Ramos (cell line): Measurements from ENCODE around the gene SV2C.

ENCODE experiments used
- in situ Hi-C: fragments of 300-500 bp; cut with MboI; formaldehyde crosslinking; loops from one replicate; pipeline ENCODE4 v1.14.3; 2022; ENCODE audit warnings: low sequenced_read_pairs; ENCODE audit not compliant: unreplicated experiment

The SV2C gene

GRCh38 chr5:76196886-76197489 lies 113.8 kb downstream of the SV2C start:
- in situ Hi-C loops = no loop called here

DNA sequence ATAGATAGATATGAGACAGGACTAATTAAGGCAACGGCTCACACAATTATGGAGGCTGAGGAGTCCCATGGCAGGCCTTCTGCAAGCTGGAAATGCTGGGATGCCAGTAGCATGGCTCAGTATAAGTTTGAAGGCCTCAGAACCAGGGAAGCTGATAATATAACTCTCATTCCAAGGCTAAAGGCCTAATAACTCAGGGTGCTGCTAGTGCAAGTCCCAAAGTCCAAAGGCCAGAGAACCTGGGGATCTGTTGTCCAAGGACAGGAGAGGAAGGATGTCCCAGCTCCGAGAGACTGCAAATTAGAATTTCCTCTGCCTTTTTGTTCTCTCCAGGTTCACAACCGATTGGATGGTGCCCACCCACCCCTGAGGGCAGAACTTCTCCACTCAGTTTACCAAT lies 114.5 kb downstream of the SV2C start:
- in situ Hi-C loops = no loop called here

DNA sequence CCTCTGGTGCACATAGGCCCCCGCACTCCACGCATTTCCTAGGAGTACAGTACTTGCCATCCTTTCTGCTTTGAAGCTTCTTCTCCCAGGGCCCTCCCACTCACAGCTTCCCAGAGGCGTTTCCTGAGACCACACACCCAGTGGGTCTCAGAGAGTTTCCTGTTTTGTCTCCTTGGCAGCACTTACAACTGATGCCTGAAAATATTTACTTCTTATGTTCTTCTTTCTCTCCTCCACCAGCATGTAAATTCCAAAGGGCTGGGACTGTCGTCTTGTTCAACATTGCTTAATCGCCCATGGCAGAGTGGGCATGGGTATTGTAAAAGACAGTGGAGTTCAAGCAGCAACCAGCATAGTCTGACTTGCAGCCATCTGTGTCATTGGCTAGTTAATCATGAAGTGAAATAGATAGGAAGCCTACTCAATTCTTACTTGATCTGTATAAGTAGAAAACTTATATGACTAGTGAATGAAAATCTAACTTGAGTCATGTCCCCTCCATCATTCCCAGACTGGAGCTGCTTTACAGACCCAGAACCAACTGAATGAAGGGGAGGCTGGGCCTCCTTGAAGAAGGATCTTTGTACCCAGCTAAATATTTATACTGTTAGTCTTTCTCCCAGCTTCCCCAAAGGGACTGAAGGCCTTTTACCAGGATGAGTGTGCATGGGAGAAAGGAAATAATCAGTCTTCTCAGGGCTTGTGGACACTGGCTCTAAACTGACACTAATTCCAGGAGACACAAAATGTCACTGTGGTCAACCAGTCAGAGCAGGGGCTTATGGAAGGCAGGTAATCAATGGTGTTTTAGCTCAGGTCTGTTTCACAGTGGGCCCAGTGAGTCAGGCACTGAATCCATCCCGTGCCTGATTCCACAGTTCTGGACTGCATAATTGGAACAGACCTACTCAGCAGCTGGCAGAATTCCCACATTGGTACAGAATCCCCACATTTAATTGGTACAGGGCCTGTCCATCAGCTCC lies 116.4 kb downstream of the SV2C start:
- in situ Hi-C loops = no loop called here

DNA sequence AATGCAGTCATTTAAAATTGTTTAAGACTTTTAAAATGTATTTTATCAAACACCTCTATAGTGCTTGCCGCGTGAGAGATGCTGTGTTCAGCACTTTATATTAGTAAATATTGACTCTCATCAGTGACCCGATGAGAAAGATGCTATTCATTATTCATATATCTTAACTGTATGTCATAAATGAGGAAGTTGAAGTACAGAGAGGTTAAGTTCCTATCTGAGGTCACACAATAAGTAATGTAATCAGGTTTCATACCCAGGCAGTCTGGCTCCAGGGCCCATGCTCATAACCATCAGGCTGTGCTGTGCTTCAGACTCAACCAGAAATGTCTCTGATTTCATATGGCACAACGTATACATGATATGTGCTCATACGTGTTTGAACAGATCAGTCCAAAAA lies 119.0 kb downstream of the SV2C start:
- in situ Hi-C loops = no loop called here

DNA sequence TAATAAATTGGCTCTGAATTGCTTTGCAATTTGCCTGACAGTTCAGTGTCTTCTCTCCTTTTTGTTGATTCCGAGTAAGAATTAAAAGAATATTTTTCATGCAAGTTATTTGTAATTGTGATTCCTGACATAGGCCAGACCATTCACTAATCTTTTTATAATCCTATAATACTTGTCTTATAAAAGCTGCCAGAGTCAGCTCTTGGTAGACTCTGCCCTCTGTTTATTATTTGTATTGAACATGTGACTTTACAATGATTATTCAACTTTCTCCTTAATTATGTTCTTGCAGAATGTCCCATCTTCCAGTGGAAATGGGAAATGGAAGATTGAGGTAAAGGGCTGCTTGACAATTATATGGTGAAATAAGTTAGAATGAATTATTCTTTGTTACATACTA lies 121.0 kb downstream of the SV2C start:
- in situ Hi-C loops = no loop called here

GRCh38 chr5:76204713-76205112 lies 121.5 kb downstream of the SV2C start:
- in situ Hi-C loops = no loop called here

DNA sequence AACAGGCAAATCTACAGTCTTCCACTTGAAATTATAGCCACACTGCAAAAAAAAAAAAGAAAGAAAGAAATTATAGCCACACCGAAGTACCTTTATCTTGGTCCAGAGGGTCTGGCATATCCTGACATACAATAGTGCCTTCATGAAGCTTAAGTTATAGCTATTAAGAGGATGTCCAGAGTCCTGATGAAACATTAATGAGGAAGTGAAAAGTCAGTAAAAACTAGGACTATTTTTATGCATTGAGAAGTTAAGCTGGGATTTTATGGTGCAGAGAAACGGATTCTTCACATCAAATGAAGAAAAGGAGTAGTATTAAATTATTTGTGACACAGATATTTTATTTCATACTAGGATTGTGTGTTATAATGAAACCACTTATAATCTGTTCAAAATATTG lies 123.9 kb downstream of the SV2C start:
- in situ Hi-C loops = no loop called here

DNA sequence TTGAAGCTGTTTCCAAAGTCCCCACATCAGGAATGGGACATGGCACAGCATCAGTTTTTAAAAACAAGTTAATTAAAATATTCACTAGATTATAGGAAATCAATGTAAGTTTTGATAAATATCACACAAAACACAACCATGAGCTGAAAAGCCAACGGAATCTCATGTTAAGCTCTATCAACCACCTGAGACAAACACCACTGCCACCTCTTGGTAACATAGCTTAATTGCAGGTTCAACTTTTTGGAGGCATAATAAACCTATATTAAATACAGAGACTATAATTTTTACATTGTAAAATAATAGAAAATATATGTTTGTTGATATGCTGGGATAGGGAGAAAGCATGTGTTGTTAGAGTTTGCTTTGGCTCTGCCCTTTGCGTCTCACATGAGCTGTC lies 126.1 kb downstream of the SV2C start:
- in situ Hi-C loops = no loop called here

DNA sequence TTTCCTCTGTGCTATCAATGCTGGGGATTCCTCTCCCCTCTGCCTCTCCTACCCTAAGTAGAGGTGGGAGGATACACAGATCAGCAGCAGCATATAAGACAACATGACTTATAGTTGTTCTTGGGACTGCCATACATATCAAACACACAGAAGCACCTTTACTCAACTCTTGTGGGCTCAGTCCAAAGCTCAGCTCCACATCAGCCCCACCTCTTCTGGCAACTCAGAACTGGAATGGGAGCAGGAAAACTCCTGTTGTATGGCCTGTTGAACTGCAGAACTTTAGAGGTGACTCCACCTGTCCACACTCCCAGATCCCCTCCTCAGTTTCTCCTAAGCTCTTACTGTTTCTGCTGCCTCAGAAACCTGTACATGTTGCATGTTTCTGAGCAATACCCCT lies 127.8 kb downstream of the SV2C start:
- in situ Hi-C loops = no loop called here

GRCh38 chr5:76213858-76214257 lies 130.7 kb downstream of the SV2C start:
- in situ Hi-C loops = no loop called here

DNA sequence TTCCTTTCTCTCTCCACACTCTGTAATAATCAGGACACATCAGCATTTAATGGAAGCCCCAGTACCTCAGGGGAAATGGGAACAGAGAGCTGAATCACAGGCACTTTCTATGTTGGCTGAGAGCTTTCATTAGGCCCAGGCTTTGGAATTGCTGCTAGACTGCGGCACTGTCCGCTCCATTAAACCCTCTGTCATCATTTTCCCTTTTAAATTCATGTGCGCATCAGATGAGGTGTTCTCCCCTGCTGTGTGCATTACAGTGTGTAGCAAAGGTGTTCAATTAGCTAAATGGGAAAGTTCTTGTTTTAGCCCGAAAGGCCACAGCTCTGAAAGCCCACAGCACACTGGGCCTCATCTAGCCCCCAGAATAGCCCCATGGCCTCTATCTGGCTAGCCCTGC lies 133.6 kb downstream of the SV2C start:
- in situ Hi-C loops = no loop called here

GRCh38 chr5:76219636-76220035 lies 136.5 kb downstream of the SV2C start:
- in situ Hi-C loops = no loop called here

GRCh38 chr5:76221311-76221710 lies 138.1 kb downstream of the SV2C start:
- in situ Hi-C loops = no loop called here

- in situ Hi-C loops = no loop called here
Measured at GRCh38 chr5:76222318-76222717, 139.1 kb downstream of the SV2C start.

DNA sequence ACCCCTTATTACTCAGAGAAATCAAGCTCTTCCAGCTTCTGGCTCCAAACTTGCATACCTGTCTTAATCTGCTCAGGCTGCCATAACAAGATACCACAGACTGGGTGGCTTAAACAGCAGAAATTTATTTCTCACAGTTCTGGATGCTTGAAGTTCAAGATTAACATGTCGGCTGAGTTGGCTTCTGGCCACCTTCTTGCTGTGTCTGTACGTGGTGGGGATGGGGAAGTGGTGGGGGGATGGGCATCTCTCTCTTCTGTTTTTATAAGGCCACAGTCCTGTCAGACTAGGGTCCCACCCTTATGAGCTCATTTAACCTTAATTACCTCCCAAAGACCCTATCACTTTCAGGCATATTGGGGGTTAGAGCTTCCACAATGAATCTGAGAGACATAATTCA lies 140.5 kb downstream of the SV2C start:
- in situ Hi-C loops = no loop called here

GRCh38 chr5:76224898-76225297 lies 141.7 kb downstream of the SV2C start:
- in situ Hi-C loops = no loop called here

- in situ Hi-C loops = no loop called here
Measured at GRCh38 chr5:76225336-76225735, 142.2 kb downstream of the SV2C start.

DNA sequence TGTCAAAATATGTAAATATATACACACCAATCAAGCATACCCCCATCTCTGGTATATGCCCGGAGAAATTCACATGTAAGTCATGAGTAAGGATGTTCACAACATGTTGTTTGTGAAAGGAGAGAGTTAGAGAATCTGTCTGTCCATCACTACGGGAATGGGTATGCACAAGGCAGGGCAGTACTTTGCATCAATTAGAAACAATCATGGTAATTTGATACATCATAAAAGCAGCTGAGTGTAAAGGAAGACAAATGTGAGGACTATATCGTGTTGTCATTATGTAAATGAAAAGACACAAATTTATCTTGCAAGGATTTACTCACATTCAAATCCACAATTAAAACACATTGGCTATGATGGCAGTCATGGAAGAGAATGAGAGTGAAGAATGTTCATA lies 146.7 kb downstream of the SV2C start:
- in situ Hi-C loops = no loop called here

GRCh38 chr5:76230711-76231285 lies 147.6 kb downstream of the SV2C start:
- in situ Hi-C loops = no loop called here

DNA sequence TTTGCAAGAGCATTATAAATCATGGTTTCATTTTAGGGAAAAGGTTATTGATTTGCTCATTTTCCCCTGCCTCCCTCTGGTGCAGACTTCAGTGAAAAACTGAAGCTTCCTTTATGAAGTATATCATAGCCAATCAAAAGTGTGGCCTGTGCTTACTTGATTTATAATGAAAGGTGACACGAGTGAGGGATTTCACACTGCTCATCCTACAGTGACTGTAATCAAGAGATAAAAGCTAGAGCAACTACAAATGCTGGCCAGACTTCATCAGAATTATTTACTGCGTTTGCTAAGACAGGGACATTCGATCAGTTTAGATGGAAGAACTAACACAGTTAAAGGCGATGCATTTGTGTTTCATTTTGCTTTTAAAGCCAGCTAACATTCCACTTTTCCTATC lies 151.5 kb downstream of the SV2C start:
- in situ Hi-C loops = no loop called here

- in situ Hi-C loops = no loop called here
Measured at GRCh38 chr5:76236684-76237083, 153.5 kb downstream of the SV2C start.
